HCT116 (cell line): ENCODE data around the gene VAPA. TPM values are rescaled to one million over a fixed set of nuclear protein-coding genes. Genes with fewer than 3 reads are reported as not detected.

Experiments used
- ATAC-seq: fragments of 200-7000 bp; cut with Tn5 transposase; 2 replicates; pipeline ENCODE4 v1.9.1; 2020; ENCODE audit warnings: mild to moderate bottlenecking, moderate library complexity
- BruUV-seq: library from RNA; stranded (reverse); fragments of 400-500 nt; replicated peaks from 2 replicates; lab custom pipeline; 2021; lab: Mats Ljungman, UMichigan
- CTCF ChIA-PET: fragments of 300-600 bp; sonication (Branson Sonifier 250); formaldehyde crosslinking; loops from one replicate; lab custom pipeline; 2021; ENCODE audit warnings: antibody characterized with exemption; lab: Charles Lee
- POLR2A ChIA-PET: fragments of 300-600, 350-600 bp; sonication (Branson Sonifier 250); formaldehyde crosslinking; loops from one replicate; lab custom pipeline; 2021; ENCODE audit warnings: antibody characterized with exemption; lab: Charles Lee
- RAD21 ChIA-PET, 2 experiments: fragments of 300-600 bp; sonication (Branson Sonifier 250); formaldehyde crosslinking; loops; one replicate each; lab custom pipeline; 2023; ENCODE audit warnings: low total read pairs in 2 of 2; ENCODE audit not compliant: uncharacterized antibody in 2 of 2, unreplicated experiment in 2 of 2, low non-redundant PET in 1 of 2; lab: Charles Lee
- DNase-seq: peaks from one replicate; pipeline ENCODE4 v3.0.0-alpha.2; 2010; ENCODE audit warnings: low read depth, low spot score
- H2AFZ ChIP-seq: fragments of 200-600 bp; shearing (Covaris generic), sonication (generic); 2 replicates; pipeline ENCODE4 v1.6.1; 2017; ENCODE audit warnings: low read depth, mixed run types, mixed read lengths, antibody characterized with exemption, low read length; ENCODE audit not compliant: poor library complexity, severe bottlenecking
- H3K27ac ChIP-seq: 2 replicates; pipeline ENCODE4 v1.5.1; 2012; ENCODE audit warnings: low read depth, low read length
- H3K27me3 ChIP-seq: fragments of 200-600 bp; sonication (generic); 2 replicates; pipeline ENCODE4 v1.6.1; 2016; ENCODE audit warnings: mixed run types, low read length, mixed read lengths; ENCODE audit not compliant: insufficient read depth
- H3K36me3 ChIP-seq, 2 experiments: fragments of 200-500 bp in 1 of 2; fragments of 200-600 bp in 1 of 2; sonication (Bioruptor generic) in 1 of 2; sonication (generic) in 1 of 2; 2 replicates each; pipeline versions ENCODE4 v1.5.1 to v1.6.1; 2014 to 2016; ENCODE audit warnings: low read length in 2 of 2, inconsistent platforms in 1 of 2, mixed read lengths in 1 of 2, mixed run types in 1 of 2; ENCODE audit not compliant: insufficient read depth in 2 of 2, control insufficient read depth in 1 of 2
- H3K4me1 ChIP-seq, 2 experiments: fragments of 200-600 bp in 1 of 2; sonication (generic) in 1 of 2; 2 replicates each; pipeline versions ENCODE4 v1.5.1 to v1.6.1; 2012 to 2017; ENCODE audit warnings: low read length in 2 of 2, inconsistent platforms in 1 of 2, mild to moderate bottlenecking in 1 of 2, mixed read lengths in 1 of 2, mixed run types in 1 of 2, moderate library complexity in 1 of 2; ENCODE audit not compliant: insufficient read depth in 2 of 2, control insufficient read depth in 1 of 2
- H3K4me2 ChIP-seq: fragments of 200-600 bp; sonication (generic); 2 replicates; pipeline ENCODE4 v1.6.1; 2017; ENCODE audit warnings: mixed run types, low read length, mixed read lengths
- H3K4me3 ChIP-seq, 2 experiments: fragments of 200-600 bp in 1 of 2; sonication (generic) in 1 of 2; replicated peaks in 1 of 2; 2 replicates each; pipeline ENCODE4 v1.5.1; 2011 to 2016; ENCODE audit warnings: low read length in 2 of 2, control low read depth in 1 of 2, low read depth in 1 of 2, mild to moderate bottlenecking in 1 of 2, mixed read lengths in 1 of 2, mixed run types in 1 of 2
- H3K79me2 ChIP-seq: fragments of 200-600 bp; sonication (generic); 2 replicates; pipeline ENCODE4 v1.6.1; 2017; ENCODE audit warnings: mild to moderate bottlenecking, mixed run types, low read length, moderate library complexity, mixed read lengths; ENCODE audit not compliant: insufficient read depth
- H3K9ac ChIP-seq: fragments of 200-600 bp; sonication (generic); 2 replicates; pipeline ENCODE4 v1.6.1; 2016; ENCODE audit warnings: low read length, mixed read lengths
- H3K9me2 ChIP-seq: fragments of 200-600 bp; sonication (generic), shearing (Covaris generic); 2 replicates; pipeline ENCODE4 v1.6.1; 2017; ENCODE audit warnings: mixed run types, mild to moderate bottlenecking, moderate library complexity; ENCODE audit not compliant: insufficient read depth
- H3K9me3 ChIP-seq, 2 experiments: fragments of 200-500 bp in 1 of 2; fragments of 200-600 bp in 1 of 2; sonication (Bioruptor generic) in 1 of 2; sonication (generic) in 1 of 2; 2 replicates each; pipeline ENCODE4 v1.6.1; 2014 to 2017; ENCODE audit warnings: low read length in 2 of 2, mixed read lengths in 2 of 2, inconsistent platforms in 1 of 2, low read depth in 1 of 2, mild to moderate bottlenecking in 1 of 2, mixed run types in 1 of 2, moderate library complexity in 1 of 2; ENCODE audit not compliant: control insufficient read depth in 1 of 2, insufficient read depth in 1 of 2
- H4K20me1 ChIP-seq: fragments of 200-600 bp; sonication (generic), shearing (Covaris generic); 2 replicates; pipeline ENCODE4 v1.6.1; 2017; ENCODE audit warnings: mixed run types, mild to moderate bottlenecking, moderate library complexity; ENCODE audit not compliant: insufficient read depth
- CBX3 ChIP-seq: IDR thresholded peaks from 2 replicates; pipeline ENCODE4 v1.6.1; 2012; ENCODE audit warnings: low read depth
- CEBPB ChIP-seq: IDR thresholded peaks from 2 replicates; pipeline ENCODE4 v1.6.1; 2012; ENCODE audit warnings: low read depth
- SIN3A ChIP-seq: IDR thresholded peaks from 2 replicates; pipeline ENCODE4 v1.6.1; 2012; ENCODE audit warnings: low read depth
- TCF7L2 ChIP-seq: IDR thresholded peaks from 2 replicates; pipeline ENCODE4 v1.7.0; 2011; ENCODE audit warnings: borderline replicate concordance, inconsistent platforms; ENCODE audit not compliant: insufficient read depth, insufficient read length; ENCODE audit errors: extremely low read depth
- intact Hi-C: fragments of 100-400 bp; cut with micrococcal nuclease; formaldehyde crosslinking; loops from 2 replicates; pipeline ENCODE4 v1.10.0; 2022
- total RNA-seq: library from RNA; stranded (reverse); gene quantifications from one replicate; pipeline ENCODE4 v1.2.1, GENCODE V29; 2021; ENCODE audit not compliant: unreplicated experiment
- TF ChIP-seq, protein P1 (sequence below): IDR thresholded peaks from 2 replicates; pipeline ENCODE4 v1.6.1; 2012

Gene VAPA
- total RNA-seq, 1 experiment from 2014 or later = 295 TPM

DNA sequence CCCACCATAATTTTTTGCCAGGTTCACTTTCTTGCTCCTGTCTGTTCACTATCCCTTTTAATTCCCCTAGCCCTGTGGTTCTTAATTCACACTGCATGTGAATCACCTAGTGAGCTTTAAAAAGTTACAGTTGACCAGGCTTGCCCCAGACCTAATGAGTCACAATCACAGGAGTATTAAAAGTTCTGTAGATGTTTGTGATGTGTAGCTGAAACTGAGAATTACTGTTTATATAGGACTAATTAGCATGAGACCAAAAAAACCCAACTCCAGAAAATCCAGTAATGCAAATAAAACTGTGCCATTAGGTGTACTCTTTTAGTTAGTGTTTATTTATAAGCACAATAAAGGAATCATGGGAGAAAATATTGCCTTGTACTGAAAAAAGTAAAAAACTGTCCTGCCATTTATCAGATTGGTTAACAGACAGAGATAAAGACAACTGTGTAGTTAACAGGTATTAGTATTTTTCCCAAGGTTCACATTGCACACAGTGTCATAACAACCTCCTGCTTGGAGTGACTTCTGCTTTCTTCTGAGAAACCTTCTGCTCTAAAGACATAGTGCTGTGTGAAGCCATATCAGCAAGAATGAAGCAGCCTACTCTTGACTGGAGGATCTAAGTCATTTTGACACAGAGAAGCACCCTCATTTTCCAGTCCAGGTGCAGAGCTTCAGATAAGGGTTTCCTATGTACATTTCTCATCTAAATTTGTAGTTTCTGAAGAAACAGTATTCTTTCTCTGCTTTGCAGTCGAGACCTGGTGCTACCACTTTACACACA lies 39.0 kb downstream of the VAPA start:
- H4K20me1 ChIP-seq = peaks cover 19% of the 10 kb centered on the region; the same call in 1 of the 2 replicates

DNA sequence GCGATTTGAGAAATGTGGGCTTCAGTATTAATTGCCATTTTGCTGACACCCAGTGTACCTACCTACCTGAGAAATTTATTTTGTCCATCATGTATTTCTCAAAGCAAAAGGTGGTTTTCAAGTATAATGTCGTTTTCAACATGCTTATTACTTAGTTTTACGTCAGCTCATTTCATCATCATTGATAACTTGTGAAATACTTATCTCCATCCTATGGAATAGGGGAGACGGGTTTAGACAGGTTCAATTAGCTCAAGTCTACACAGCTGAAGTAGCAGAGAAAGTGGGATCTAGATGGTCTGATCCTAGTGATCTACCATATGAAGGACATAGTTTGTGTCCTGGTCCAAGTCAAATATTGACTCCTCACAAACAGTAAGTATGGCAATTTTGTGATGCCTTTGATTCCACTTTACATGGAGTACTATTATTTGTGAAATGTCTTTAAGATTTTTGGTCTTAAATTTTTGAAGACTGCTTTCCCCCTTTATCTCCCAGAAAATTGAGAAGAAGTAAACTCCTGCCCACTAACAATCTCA lies 45.1 kb downstream of the VAPA start:
- H3K9me2 ChIP-seq = no peaks in the 10 kb centered on the region
- no peak overlapping the region for H2AFZ ChIP-seq
- H3K9me3 ChIP-seq = no peaks in the 10 kb centered on the region
- no peak overlapping the region for H3K27ac ChIP-seq
- BruUV-seq = no TSS peak
- H3K4me1 ChIP-seq = no peaks in the 10 kb centered on the region
- no peak overlapping the region for H3K4me2 ChIP-seq
- peaks cover 23% of the 10 kb centered on the region for H3K79me2 ChIP-seq
- peaks cover 13 to 17% of the 10 kb centered on the region in 2 experiments; a peak in 3 of 4 replicates for H3K36me3 ChIP-seq
- no peak for ATAC-seq
- ChIA-PET CTCF (no interaction called here), POLR2A (no interaction called here), RAD21 (no interaction called here)
- TF ChIP-seq TCF7L2 = no peak
- TF ChIP-seq SIN3A = no peak
- no peak overlapping the region for H3K9ac ChIP-seq
- no peak for DNase-seq
- intact Hi-C loops = loop anchor here (10.0 kb wide), 2 partner anchors 134 to 344 kb away; partner anchors contain the start of gene PPP4R1
- peaks cover 12% of the 10 kb centered on the region; the same call in 1 of the 2 replicates for H4K20me1 ChIP-seq
- no peak overlapping the region for H3K4me3 ChIP-seq
- no peaks in the 10 kb centered on the region for H3K27me3 ChIP-seq

More for the DNA sequence above, 39.0 kb downstream of the VAPA start:
- POLR2A ChIA-PET = no interaction called here
- no peak overlapping the region for H3K4me3 ChIP-seq
- intact Hi-C loops = loop anchor here (5.0 to 10.0 kb wide), 3 partner anchors 128 to 338 kb away; partner anchors contain the start of gene PPP4R1
- DNase-seq (no peak), ATAC-seq (no peak)
- no peaks in the 10 kb centered on the region for H3K4me1 ChIP-seq
- H3K9ac ChIP-seq = no peak overlapping the region
- TF ChIP-seq CBX3 = no peak
- TF ChIP-seq, protein P1, sequence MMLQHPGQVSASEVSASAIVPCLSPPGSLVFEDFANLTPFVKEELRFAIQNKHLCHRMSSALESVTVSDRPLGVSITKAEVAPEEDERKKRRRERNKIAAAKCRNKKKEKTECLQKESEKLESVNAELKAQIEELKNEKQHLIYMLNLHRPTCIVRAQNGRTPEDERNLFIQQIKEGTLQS = no peak
- TF ChIP-seq CEBPB = no peak
- TF ChIP-seq, all 23 proteins: peak for 0
- Histone ChIP-seq H2AFZ (no peak overlapping the region), H3K36me3 (peaks cover 37% of the 10 kb centered on the region in 2 experiments), H3K9me3 (no peaks in the 10 kb centered on the region), H3K79me2 (peaks cover 80% of the 10 kb centered on the region), H3K4me2 (no peak overlapping the region), H3K9me2 (no peaks in the 10 kb centered on the region), H3K27ac (no peak overlapping the region), H3K27me3 (no peaks in the 10 kb centered on the region)
- ChIA-PET RAD21 (no interaction called here), CTCF (no interaction called here)
- BruUV-seq = no TSS peak
